Fibroblast of lung (primary cell): ENCODE data around the gene TPSD1. TPM values are rescaled to one million over a fixed set of nuclear protein-coding genes. Genes with fewer than 3 reads are reported as not detected.
"Not testable (repeated sequence)": the region's sequence is repeated elsewhere in the genome, so short reads cannot be mapped to it uniquely, and the experiment has no call there.

Source experiments
- DNase-seq, 2 donors: peaks; one replicate each; pipeline versions ENCODE4 v3.0.0 to v3.0.0-alpha.2; 2010; ENCODE audit warnings: low read depth in 2 of 2
- H2AFZ ChIP-seq: 2 replicates; pipeline ENCODE4 v1.5.1; 2012; ENCODE audit warnings: low read length, control low read depth, inconsistent platforms
- H3K27ac ChIP-seq: 2 replicates; pipeline ENCODE4 v1.5.1; 2011; ENCODE audit warnings: low read length, control low read depth; ENCODE audit not compliant: insufficient read depth
- H3K27me3 ChIP-seq: 2 replicates; pipeline ENCODE4 v1.5.1; 2011; ENCODE audit warnings: mild to moderate bottlenecking, low read length; ENCODE audit not compliant: control insufficient read depth, insufficient read depth
- H3K36me3 ChIP-seq: 2 replicates; pipeline ENCODE4 v1.5.1; 2011; ENCODE audit warnings: low read length; ENCODE audit not compliant: control insufficient read depth, insufficient read depth
- H3K4me1 ChIP-seq: 2 replicates; pipeline ENCODE4 v1.5.1; 2011; ENCODE audit warnings: low read length; ENCODE audit not compliant: control insufficient read depth, insufficient read depth; ENCODE audit errors: extremely low read depth
- H3K4me2 ChIP-seq: 2 replicates; pipeline ENCODE4 v1.5.1; 2011; ENCODE audit warnings: low read length, control low read depth; ENCODE audit not compliant: insufficient read depth; ENCODE audit errors: extremely low read depth
- H3K4me3 ChIP-seq, 4 experiments: fragments of 200-600 bp in 1 of 4; sonication (generic) in 1 of 4; replicated peaks in 1 of 4; 2 replicates each; pipeline ENCODE4 v1.5.1; 2011 to 2016; ENCODE audit warnings: low read length in 4 of 4, low read depth in 3 of 4, mild to moderate bottlenecking in 3 of 4, control low read depth in 2 of 4, inconsistent platforms in 1 of 4, mixed read lengths in 1 of 4; ENCODE audit not compliant: insufficient read depth in 1 of 4; ENCODE audit errors: control extremely low read depth in 1 of 4
- H3K79me2 ChIP-seq: 2 replicates; pipeline ENCODE4 v1.5.1; 2012; ENCODE audit warnings: mild to moderate bottlenecking, low read length, inconsistent platforms; ENCODE audit not compliant: control insufficient read depth, insufficient read depth
- H3K9ac ChIP-seq: 2 replicates; pipeline ENCODE4 v1.5.1; 2011; ENCODE audit warnings: mild to moderate bottlenecking, low read length, control low read depth; ENCODE audit not compliant: insufficient read depth
- H3K9me3 ChIP-seq: 2 replicates; pipeline ENCODE4 v1.5.1; 2012; ENCODE audit warnings: low read depth, low read length; ENCODE audit not compliant: control insufficient read depth, insufficient read depth
- H4K20me1 ChIP-seq: 2 replicates; pipeline ENCODE4 v1.5.1; 2011; ENCODE audit warnings: low read length; ENCODE audit not compliant: control insufficient read depth, insufficient read depth; ENCODE audit errors: extremely low read depth
- EZH2 ChIP-seq: IDR thresholded peaks from 2 replicates; pipeline ENCODE4 v1.5.1; 2012; ENCODE audit warnings: low read length, control low read depth, mild to moderate bottlenecking; ENCODE audit errors: missing control alignments
- polyA minus RNA-seq: library from RNA; depleted of rRNA, polyadenylated mRNA; stranded (reverse); fragments of >200 nt; gene quantifications from 2 replicates; pipeline ENCODE4 v1.2.3, GENCODE V29; 2011; ENCODE audit warnings: low replicate concordance
- polyA plus RNA-seq, 2 donors: library from polyadenylated mRNA; depleted of rRNA in 1 of 2; stranded (reverse) in 1 of 2; unstranded in 1 of 2; fragments of >200 nt; gene quantifications; 2 replicates each; pipeline ENCODE4 v1.2.1, GENCODE V29; 2011 to 2012; ENCODE audit warnings: missing spikeins in 1 of 2
- total RNA-seq: library from RNA; depleted of rRNA; stranded (reverse); fragments of >200 nt; gene quantifications from 2 replicates; pipeline ENCODE4 v1.2.1, GENCODE V29; 2014
- TF ChIP-seq, protein P1 (sequence below), 2 donors: IDR thresholded peaks in 1 of 2; conservative IDR thresholded peaks in 1 of 2; 1 replicate in 1 of 2; 2 replicates in 1 of 2; pipeline ENCODE4 v1.5.1; 2011 to 2012; ENCODE audit warnings: low read length in 2 of 2, control low read depth in 1 of 2, inconsistent platforms in 1 of 2, low read depth in 1 of 2, mild to moderate bottlenecking in 1 of 2

Gene TPSD1
- total RNA-seq = not detected in 2 replicates
- not detected in 2 replicates for polyA plus RNA-seq
- not detected in 2 replicates for polyA plus RNA-seq (2012)
- not detected in 2 replicates for polyA minus RNA-seq

DNA sequence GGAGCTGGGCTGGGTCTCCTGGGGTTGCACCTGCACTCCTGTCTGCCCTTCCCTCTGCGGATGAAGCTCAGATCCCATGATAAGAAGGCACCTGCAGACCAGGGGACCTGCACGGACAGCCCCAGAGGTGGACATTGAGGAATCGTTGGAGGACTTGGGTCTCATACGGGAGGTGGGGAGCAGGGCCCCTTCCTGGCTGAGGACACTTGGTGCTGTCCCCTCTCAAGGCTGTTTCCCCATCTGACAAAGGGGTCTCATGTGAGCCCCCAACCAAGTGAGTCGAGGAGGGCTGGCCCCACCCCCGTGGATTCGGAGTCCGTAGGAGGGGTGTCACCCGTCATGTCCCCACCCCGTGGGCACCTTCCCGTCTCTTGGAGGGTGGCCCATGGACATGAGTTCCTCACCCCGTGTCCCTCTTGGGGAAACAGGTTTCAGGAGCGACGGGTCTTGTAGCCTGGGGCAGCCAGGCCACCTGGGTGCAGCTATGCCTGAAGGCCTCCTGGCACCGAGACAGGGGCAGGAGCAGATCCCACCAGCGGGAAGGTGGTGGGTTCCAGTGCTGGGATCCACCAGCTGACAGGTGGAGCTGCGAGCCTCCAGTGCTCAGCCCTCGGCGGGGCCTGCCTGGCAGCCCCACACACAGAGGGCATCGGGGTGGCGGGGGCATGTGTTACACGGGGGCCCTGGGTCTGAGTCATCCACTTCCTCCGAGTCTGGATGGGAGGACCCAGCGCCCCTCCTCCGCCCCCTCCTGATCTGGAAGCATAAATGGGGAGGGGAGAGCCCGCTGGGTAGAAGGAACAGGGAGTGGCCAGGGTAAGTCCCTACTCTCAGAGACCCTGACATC lies at the start of gene TPSD1:
Gene TPSD1, plus strand, starts transcription at position 794 of the 847 bp plus-strand sequence. CDS start 212 bp downstream, outside the sequence.
- not testable (repeated sequence) for DNase-seq, H4K20me1 ChIP-seq, H3K79me2 ChIP-seq, H2AFZ ChIP-seq, H3K4me2 ChIP-seq, H3K4me1 ChIP-seq, H3K9ac ChIP-seq, H3K36me3 ChIP-seq, H3K4me3 ChIP-seq, H3K27ac ChIP-seq, H3K9me3 ChIP-seq
- peaks cover 12% of the 10 kb centered on the region for H3K27me3 ChIP-seq

DNA sequence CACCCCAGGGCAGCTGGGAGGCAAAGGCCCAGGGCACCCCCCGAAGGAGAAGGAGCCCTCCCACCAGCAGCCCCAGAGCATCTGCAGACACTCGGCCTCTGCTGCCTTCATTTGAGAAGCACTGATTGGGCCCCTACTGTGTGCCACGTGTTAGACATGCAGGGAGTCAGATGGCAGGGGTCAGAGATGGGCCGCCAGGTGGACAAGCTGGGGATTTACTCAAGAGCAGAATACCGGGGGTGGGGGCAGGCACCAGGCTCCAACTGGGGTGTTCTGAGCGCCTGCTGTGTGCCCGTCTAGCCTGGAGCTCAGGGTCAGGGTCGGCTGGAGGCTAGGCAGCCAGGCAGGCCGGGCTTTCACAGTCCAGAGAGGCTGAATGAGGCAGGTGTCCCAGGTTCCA lies 49.5 kb upstream of the TPSD1 start:
- no peaks in the 10 kb centered on the region for H3K4me1 ChIP-seq
- H3K4me3 ChIP-seq = no peak overlapping the region

DNA sequence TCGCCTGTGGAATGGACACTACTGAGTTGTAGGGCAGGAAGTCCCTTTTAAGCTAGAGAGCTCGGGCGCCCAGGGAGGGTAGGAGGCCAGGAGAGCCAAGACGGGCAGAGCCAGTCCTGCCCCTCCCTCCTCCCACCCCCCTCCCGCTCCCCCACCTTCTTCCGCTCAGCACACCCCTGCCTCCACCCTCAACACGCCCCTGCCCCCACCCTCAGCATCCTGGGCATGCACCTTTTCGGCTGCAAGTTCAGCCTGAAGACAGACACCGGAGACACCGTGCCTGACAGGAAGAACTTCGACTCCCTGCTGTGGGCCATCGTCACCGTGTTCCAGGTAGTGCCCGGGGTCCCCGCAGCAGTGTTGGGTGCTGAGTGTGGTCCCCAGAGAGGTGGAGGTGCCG lies 49.1 kb upstream of the TPSD1 start:
- Histone ChIP-seq H3K27me3 (no peaks in the 10 kb centered on the region), H4K20me1 (no peaks in the 10 kb centered on the region), H3K4me1 (no peaks in the 10 kb centered on the region), H3K36me3 (no peaks in the 10 kb centered on the region), H3K9me3 (no peaks in the 10 kb centered on the region), H3K4me2 (no peak overlapping the region), H3K4me3 (no peak overlapping the region), H2AFZ (no peak overlapping the region), H3K9ac (no peak overlapping the region), H3K27ac (no peak overlapping the region), H3K79me2 (no peaks in the 10 kb centered on the region)
- TF ChIP-seq EZH2 = no peak
- TF ChIP-seq, protein P1, sequence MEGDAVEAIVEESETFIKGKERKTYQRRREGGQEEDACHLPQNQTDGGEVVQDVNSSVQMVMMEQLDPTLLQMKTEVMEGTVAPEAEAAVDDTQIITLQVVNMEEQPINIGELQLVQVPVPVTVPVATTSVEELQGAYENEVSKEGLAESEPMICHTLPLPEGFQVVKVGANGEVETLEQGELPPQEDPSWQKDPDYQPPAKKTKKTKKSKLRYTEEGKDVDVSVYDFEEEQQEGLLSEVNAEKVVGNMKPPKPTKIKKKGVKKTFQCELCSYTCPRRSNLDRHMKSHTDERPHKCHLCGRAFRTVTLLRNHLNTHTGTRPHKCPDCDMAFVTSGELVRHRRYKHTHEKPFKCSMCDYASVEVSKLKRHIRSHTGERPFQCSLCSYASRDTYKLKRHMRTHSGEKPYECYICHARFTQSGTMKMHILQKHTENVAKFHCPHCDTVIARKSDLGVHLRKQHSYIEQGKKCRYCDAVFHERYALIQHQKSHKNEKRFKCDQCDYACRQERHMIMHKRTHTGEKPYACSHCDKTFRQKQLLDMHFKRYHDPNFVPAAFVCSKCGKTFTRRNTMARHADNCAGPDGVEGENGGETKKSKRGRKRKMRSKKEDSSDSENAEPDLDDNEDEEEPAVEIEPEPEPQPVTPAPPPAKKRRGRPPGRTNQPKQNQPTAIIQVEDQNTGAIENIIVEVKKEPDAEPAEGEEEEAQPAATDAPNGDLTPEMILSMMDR (conservative IDR thresholded peaks at IDR 0.05 in 1 of 2, IDR thresholded peaks at IDR 0.05 in 1 of 2; ENCODE audit: low read depth in 1 of 2, low read length in 2 of 2) = no peak
- no peak for DNase-seq

More for the DNA sequence above, 49.5 kb upstream of the TPSD1 start:
- Histone ChIP-seq H3K27ac (no peak overlapping the region), H3K9ac (no peak overlapping the region), H3K36me3 (no peaks in the 10 kb centered on the region), H3K4me2 (no peak overlapping the region), H3K9me3 (no peaks in the 10 kb centered on the region), H4K20me1 (no peaks in the 10 kb centered on the region), H2AFZ (no peak overlapping the region), H3K79me2 (no peaks in the 10 kb centered on the region), H3K27me3 (no peaks in the 10 kb centered on the region)
- DNase-seq = no peak
- TF ChIP-seq, protein P1 (conservative IDR thresholded peaks at IDR 0.05 in 1 of 2, IDR thresholded peaks at IDR 0.05 in 1 of 2; ENCODE audit: low read depth in 1 of 2, low read length in 2 of 2) = no peak
